Endothelial cell of umbilical vein (primary cell): ENCODE results near the gene SPATA6L. TPM values are rescaled to one million over a fixed set of nuclear protein-coding genes. Genes with fewer than 3 reads are reported as not detected.

Source experiments
- BruUV-seq: library from RNA; stranded (reverse); fragments of 400-500 nt; replicated peaks from 2 replicates; lab custom pipeline; 2021; lab: Mats Ljungman, UMichigan
- CTCF ChIA-PET: fragments of 300-600, 350-600 bp; sonication (Branson Sonifier 250); formaldehyde crosslinking; loops from one replicate; lab custom pipeline; 2021; ENCODE audit warnings: antibody characterized with exemption, inconsistent platforms; lab: Charles Lee
- POLR2A ChIA-PET: fragments of 300-600, 350-600 bp; sonication (Branson Sonifier 250); formaldehyde crosslinking; loops from one replicate; lab custom pipeline; 2021; ENCODE audit warnings: antibody characterized with exemption, inconsistent platforms; lab: Charles Lee
- DNase-seq: peaks from one replicate; pipeline ENCODE4 v3.0.0-alpha.2; 2011; ENCODE audit warnings: low read depth, low spot score
- FAIRE-seq: peaks from 2 replicates; lab custom pipeline; 2011; peaks lifted over from hg19 to GRCh38; lab: Jason Lieb, UNC
- H2AFZ ChIP-seq: 2 replicates; pipeline ENCODE4 v1.6.0; 2012; ENCODE audit warnings: low read depth, low read length, control low read depth, inconsistent platforms
- H3K27ac ChIP-seq: 2 replicates; pipeline ENCODE4 v1.5.1; 2011; ENCODE audit warnings: low read depth, mild to moderate bottlenecking, control low read depth, low read length, moderate library complexity; ENCODE audit not compliant: insufficient read depth
- H3K27me3 ChIP-seq, 2 experiments: 2 replicates each; pipeline versions ENCODE4 v1.6.0 to v1.6.1; 2011; ENCODE audit warnings: low read length in 2 of 2, mixed read lengths in 1 of 2; ENCODE audit not compliant: control insufficient read depth in 2 of 2, insufficient read depth in 2 of 2
- H3K36me3 ChIP-seq, 2 experiments: 2 replicates in 1 of 2; 3 replicates in 1 of 2; pipeline ENCODE4 v1.5.1; 2011; ENCODE audit warnings: low read length in 2 of 2, mild to moderate bottlenecking in 1 of 2, moderate library complexity in 1 of 2; ENCODE audit not compliant: control insufficient read depth in 2 of 2, insufficient read depth in 2 of 2; ENCODE audit errors: extremely low read depth in 1 of 2
- H3K4me1 ChIP-seq: 3 replicates; pipeline ENCODE4 v1.5.1; 2011; ENCODE audit warnings: mild to moderate bottlenecking, low read length; ENCODE audit not compliant: control insufficient read depth, insufficient read depth; ENCODE audit errors: extremely low read depth
- H3K4me2 ChIP-seq: 2 replicates; pipeline ENCODE4 v1.6.1; 2011; ENCODE audit warnings: low read length, control low read depth, mixed read lengths; ENCODE audit not compliant: insufficient read depth
- H3K4me3 ChIP-seq, 3 experiments: fragments of 200-600 bp in 1 of 3; sonication (generic), shearing (Covaris generic) in 1 of 3; replicated peaks in 1 of 3; 2 replicates each; pipeline ENCODE4 v1.5.1; 2011 to 2016; ENCODE audit warnings: control low read depth in 3 of 3, low read length in 3 of 3, mild to moderate bottlenecking in 2 of 3, inconsistent platforms in 1 of 3, low read depth in 1 of 3, moderate library complexity in 1 of 3; ENCODE audit not compliant: insufficient read depth in 1 of 3
- H3K79me2 ChIP-seq: 2 replicates; pipeline ENCODE4 v1.6.0; 2012; ENCODE audit warnings: low read length, inconsistent platforms; ENCODE audit not compliant: control insufficient read depth, insufficient read depth
- H3K9ac ChIP-seq: replicated peaks from 2 replicates; pipeline ENCODE3; 2011; ENCODE audit warnings: low read length, control low read depth; ENCODE audit not compliant: insufficient read depth; ENCODE audit errors: extremely low read depth
- H3K9me1 ChIP-seq: replicated peaks from 3 replicates; pipeline ENCODE4 v1.6.0; 2011; ENCODE audit warnings: mild to moderate bottlenecking, low read length; ENCODE audit not compliant: control insufficient read depth, insufficient read depth; ENCODE audit errors: extremely low read depth
- H3K9me3 ChIP-seq: replicated peaks from 2 replicates; pipeline ENCODE4 v1.5.1; 2012; ENCODE audit warnings: low read length, inconsistent platforms; ENCODE audit not compliant: control insufficient read depth, insufficient read depth
- H4K20me1 ChIP-seq: replicated peaks from 2 replicates; pipeline ENCODE3; 2011; ENCODE audit warnings: mild to moderate bottlenecking, low read length; ENCODE audit not compliant: control insufficient read depth, insufficient read depth; ENCODE audit errors: extremely low read depth
- EZH2 ChIP-seq: IDR thresholded peaks from 2 replicates; pipeline ENCODE4 v1.6.1; 2012; ENCODE audit warnings: borderline replicate concordance, low read depth, mild to moderate bottlenecking, moderate library complexity, low read length, inconsistent platforms; ENCODE audit not compliant: severe bottlenecking
- FOS ChIP-seq: IDR thresholded peaks from 2 replicates; pipeline ENCODE4 v1.6.1; 2011; ENCODE audit warnings: mild to moderate bottlenecking, low read length, moderate library complexity, borderline replicate concordance; ENCODE audit not compliant: insufficient read depth
- GATA2 ChIP-seq: IDR thresholded peaks from 2 replicates; pipeline ENCODE4 v1.7.0; 2011; ENCODE audit warnings: low read depth, mild to moderate bottlenecking, moderate library complexity, mixed read lengths, low read length; ENCODE audit not compliant: insufficient read length, insufficient read depth
- JUN ChIP-seq: IDR thresholded peaks from 2 replicates; pipeline ENCODE4 v1.6.1; 2011; ENCODE audit warnings: borderline replicate concordance, low read depth; ENCODE audit not compliant: insufficient read length, insufficient read depth
- MYC ChIP-seq: IDR thresholded peaks from one replicate; pipeline ENCODE4 v1.6.1; 2011; ENCODE audit warnings: mild to moderate bottlenecking, low read depth, low read length
- POLR2A ChIP-seq: IDR thresholded peaks from 2 replicates; pipeline ENCODE4 v1.6.1; 2012; ENCODE audit warnings: low read depth, mild to moderate bottlenecking, control low read depth, low read length
- POLR2AphosphoS5 ChIP-seq: IDR thresholded peaks from 2 replicates; pipeline ENCODE4 v1.6.1; 2012; ENCODE audit warnings: low read depth, mild to moderate bottlenecking, control low read depth, low read length, moderate library complexity; ENCODE audit not compliant: insufficient read depth
- dilution Hi-C: fragments of 300-500 bp; cut with MboI; formaldehyde crosslinking; loops from one replicate; pipeline ENCODE4 v1.15.0; 2019; ENCODE audit warnings: low sequenced_read_pairs; ENCODE audit not compliant: extremely low pct_ligation_motif_present
- intact Hi-C: fragments of 100-400 bp; cut with micrococcal nuclease; formaldehyde crosslinking; loops from one replicate; pipeline ENCODE4 v1.10.0; 2022
- polyA plus RNA-seq, 4 experiments: library from polyadenylated mRNA; depleted of rRNA in 3 of 4; stranded (reverse) in 3 of 4; unstranded in 1 of 4; fragments of >200 nt; gene quantifications; 2 replicates each; pipeline versions ENCODE4 v1.2.1 to v1.2.3, GENCODE V29; 2011 to 2012; ENCODE audit warnings: missing spikeins in 1 of 4
- total RNA-seq: library from RNA; stranded (reverse); gene quantifications from 2 replicates; pipeline ENCODE4 v1.2.3, GENCODE V29; 2021
- TF ChIP-seq, protein P1 (sequence below), 2 donors: IDR thresholded peaks; 1 replicate in 1 of 2; 2 replicates in 1 of 2; pipeline ENCODE4 v1.5.1; 2011; ENCODE audit warnings: low read length in 2 of 2, mild to moderate bottlenecking in 2 of 2, moderate library complexity in 2 of 2, control low read depth in 1 of 2, inconsistent platforms in 1 of 2, low read depth in 1 of 2; ENCODE audit not compliant: insufficient read depth in 1 of 2; ENCODE audit errors: extremely low read depth in 1 of 2
- TF ChIP-seq, protein P2 (sequence below): IDR thresholded peaks from 2 replicates; pipeline ENCODE4 v1.6.1; 2011; ENCODE audit not compliant: insufficient read depth, insufficient read length

Gene SPATA6L
- total and polyA plus RNA-seq, 2 donors (not counting 3 experiments of a cell fraction or from before 2014, with no cell fraction given) = 0.40 to 1.5 TPM

DNA sequence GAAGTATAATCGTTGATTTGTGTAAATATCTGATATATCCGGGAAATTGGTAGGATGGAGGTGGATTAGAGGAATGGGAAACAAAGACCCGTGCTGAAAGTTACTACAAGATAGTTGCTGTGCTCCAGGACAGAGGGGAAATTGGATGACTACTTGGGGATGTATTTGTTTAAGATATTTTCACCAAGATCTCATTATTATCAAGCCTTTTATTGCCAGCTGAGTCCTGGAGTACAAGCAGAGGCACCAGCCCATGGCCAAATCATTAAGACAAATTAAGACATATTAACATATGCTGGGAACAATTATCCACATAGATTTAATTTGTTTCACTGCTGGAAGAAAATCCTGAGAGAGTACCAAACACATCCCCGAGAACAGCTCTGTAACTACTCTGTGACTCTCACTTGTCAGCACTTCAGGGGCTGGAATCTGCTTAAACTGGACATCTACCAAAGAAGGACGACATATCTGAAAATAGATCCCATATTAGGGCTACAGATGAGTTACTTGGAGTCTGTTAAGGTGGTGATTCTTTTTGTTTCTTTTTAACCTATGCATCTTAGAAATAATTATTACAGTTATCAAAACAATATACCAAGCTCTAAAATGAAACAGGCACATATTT lies 107.8 kb downstream of the SPATA6L start:
- no TSS peak for BruUV-seq
- H3K27me3 ChIP-seq = no peaks in the 10 kb centered on the region
- FAIRE-seq (no peak), DNase-seq (no peak)
- no peaks in the 10 kb centered on the region for H3K79me2 ChIP-seq
- no peaks in the 10 kb centered on the region for H3K9me1 ChIP-seq
- H2AFZ ChIP-seq = no peak overlapping the region
- H3K36me3 ChIP-seq = no peaks in the 10 kb centered on the region
- dilution Hi-C loops = no loop called here
- H3K27ac ChIP-seq = no peak overlapping the region
- no peak overlapping the region for H3K9ac ChIP-seq
- no peaks in the 10 kb centered on the region for H3K9me3 ChIP-seq
- POLR2A ChIA-PET = no interaction called here
- H3K4me2 ChIP-seq = no peak overlapping the region
- intact Hi-C loops = loop anchor here (5.0 to 10.0 kb wide), 2 partner anchors 84 to 264 kb away; no protein-coding TSS in a partner anchor
- no peak overlapping the region for H3K4me3 ChIP-seq
- TF ChIP-seq FOS (no peak), POLR2AphosphoS5 (no peak), MYC (no peak), EZH2 (no peak), JUN (no peak), POLR2A (no peak), GATA2 (no peak)
- TF ChIP-seq, protein P1, sequence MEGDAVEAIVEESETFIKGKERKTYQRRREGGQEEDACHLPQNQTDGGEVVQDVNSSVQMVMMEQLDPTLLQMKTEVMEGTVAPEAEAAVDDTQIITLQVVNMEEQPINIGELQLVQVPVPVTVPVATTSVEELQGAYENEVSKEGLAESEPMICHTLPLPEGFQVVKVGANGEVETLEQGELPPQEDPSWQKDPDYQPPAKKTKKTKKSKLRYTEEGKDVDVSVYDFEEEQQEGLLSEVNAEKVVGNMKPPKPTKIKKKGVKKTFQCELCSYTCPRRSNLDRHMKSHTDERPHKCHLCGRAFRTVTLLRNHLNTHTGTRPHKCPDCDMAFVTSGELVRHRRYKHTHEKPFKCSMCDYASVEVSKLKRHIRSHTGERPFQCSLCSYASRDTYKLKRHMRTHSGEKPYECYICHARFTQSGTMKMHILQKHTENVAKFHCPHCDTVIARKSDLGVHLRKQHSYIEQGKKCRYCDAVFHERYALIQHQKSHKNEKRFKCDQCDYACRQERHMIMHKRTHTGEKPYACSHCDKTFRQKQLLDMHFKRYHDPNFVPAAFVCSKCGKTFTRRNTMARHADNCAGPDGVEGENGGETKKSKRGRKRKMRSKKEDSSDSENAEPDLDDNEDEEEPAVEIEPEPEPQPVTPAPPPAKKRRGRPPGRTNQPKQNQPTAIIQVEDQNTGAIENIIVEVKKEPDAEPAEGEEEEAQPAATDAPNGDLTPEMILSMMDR (IDR thresholded peaks at IDR 0.05; ENCODE audit: extremely low read depth in 1 of 2, insufficient read depth in 1 of 2, low read depth in 1 of 2, low read length in 2 of 2) = no peak
- TF ChIP-seq, protein P2, sequence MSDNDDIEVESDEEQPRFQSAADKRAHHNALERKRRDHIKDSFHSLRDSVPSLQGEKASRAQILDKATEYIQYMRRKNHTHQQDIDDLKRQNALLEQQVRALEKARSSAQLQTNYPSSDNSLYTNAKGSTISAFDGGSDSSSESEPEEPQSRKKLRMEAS = no peak
- H3K4me1 ChIP-seq = peaks cover 23% of the 10 kb centered on the region
- CTCF ChIA-PET = interaction anchor here (1.1 kb wide), 1 partner anchor 10 kb away, joined by 7 read pairs; no protein-coding TSS in a partner anchor
- H4K20me1 ChIP-seq = no peaks in the 10 kb centered on the region
